T-helper 2 cell treated with Interferon-gamma antibody and Interleukin-4, amounts not matched to agents 100 ng/mL and 5 ng/mL, for 36 hours (primary cell): ENCODE results near the gene PCCB. TPM values are rescaled to one million over a fixed set of nuclear protein-coding genes. Genes with fewer than 3 reads are reported as not detected.

Experiments used
- total RNA-seq: library from RNA; stranded (reverse); gene quantifications from 2 replicates; pipeline ENCODE4 v1.2.3, GENCODE V29; 2022

PCCB gene
- total RNA-seq, 1 donor from 2014 or later = 23.2 TPM

Other genes starting within 250 kb of the PCCB start
- gene MSL2, start 54.0 kb upstream of the PCCB start, total RNA-seq = 53.3 and 54.4 TPM in 2 replicates